Activated naive CD4-positive, alpha-beta T cell treated with anti-CD3 and anti-CD28 coated beads for 36 hours (primary cell): ENCODE data around the gene MYH15. TPM values are rescaled to one million over a fixed set of nuclear protein-coding genes. Genes with fewer than 3 reads are reported as not detected.

Source experiments
- CTCF ChIA-PET: fragments of 350-600 bp; sonication (Branson Sonifier 250); formaldehyde crosslinking; loops from one replicate; lab custom pipeline; 2021; ENCODE audit warnings: antibody characterized with exemption; lab: Charles Lee
- DNase-seq: peaks from one replicate; pipeline ENCODE4 v3.0.0-alpha.2; 2020
- H3K27ac Mint-ChIP-seq: one replicate; pipeline ENCODE4 v1.8.0; 2021; ENCODE audit warnings: mild to moderate bottlenecking, mixed read lengths
- H3K27me3 Mint-ChIP-seq: one replicate; pipeline ENCODE4 v1.8.0; 2021; ENCODE audit warnings: low read depth, mixed read lengths
- H3K36me3 Mint-ChIP-seq: one replicate; pipeline ENCODE4 v1.8.0; 2021; ENCODE audit warnings: low read depth, mixed read lengths
- H3K4me1 Mint-ChIP-seq: one replicate; pipeline ENCODE4 v1.8.0; 2021; ENCODE audit warnings: low read depth, mixed read lengths
- H3K4me3 Mint-ChIP-seq: one replicate; pipeline ENCODE4 v1.8.0; 2021; ENCODE audit warnings: mild to moderate bottlenecking, moderate library complexity, mixed read lengths
- H3K9me3 Mint-ChIP-seq: one replicate; pipeline ENCODE4 v1.8.0; 2021; ENCODE audit warnings: mixed read lengths
- intact Hi-C: fragments of 100-400 bp; cut with micrococcal nuclease; formaldehyde crosslinking; loops from one replicate; pipeline ENCODE4 v1.15.1; 2023
- total RNA-seq, 2 experiments: library from RNA; stranded (reverse); gene quantifications; one replicate each; pipeline ENCODE4 v1.2.3, GENCODE V29; 2021

The MYH15 gene
- total RNA-seq, 2 experiments from 2014 or later = 0.07 TPM; not detected in 1

DNA sequence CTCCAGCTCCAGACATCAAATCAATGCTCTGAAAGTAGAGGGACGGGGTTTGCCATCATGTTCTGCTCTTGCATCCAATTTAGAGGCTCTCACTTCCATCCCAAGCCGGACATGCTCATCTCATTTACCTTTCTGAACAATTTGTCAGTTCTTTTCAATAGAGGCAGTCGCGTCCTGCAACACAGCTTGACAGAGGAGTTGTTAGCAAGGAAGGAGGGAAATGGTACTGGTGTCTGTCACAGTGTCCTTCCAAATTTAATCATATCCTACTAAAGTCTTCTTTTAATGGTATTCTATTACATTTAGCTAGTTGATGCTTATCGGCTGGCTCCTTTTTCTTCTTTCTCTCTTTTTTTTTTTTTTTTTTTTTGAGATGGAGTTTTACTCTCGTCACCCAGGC, 168.5 kb downstream of the MYH15 start:
- no peaks in the 10 kb centered on the region for H3K27me3 Mint-ChIP-seq
- no peak overlapping the region for H3K4me3 Mint-ChIP-seq
- peaks cover 13% of the 10 kb centered on the region for H3K4me1 Mint-ChIP-seq
- no peaks in the 10 kb centered on the region for H3K36me3 Mint-ChIP-seq
- no peak overlapping the region for H3K27ac Mint-ChIP-seq
- CTCF ChIA-PET = interaction anchor here (0.6 to 0.9 kb wide), 2 partner anchors 46 to 681 kb away, joined by 3 to 4 read pairs; no protein-coding TSS in a partner anchor
- no peak for DNase-seq
- H3K9me3 Mint-ChIP-seq = no peaks in the 10 kb centered on the region
- intact Hi-C loops = loop anchor here (2.0 to 5.0 kb wide), 3 partner anchors 47 to 135 kb away; no protein-coding TSS in a partner anchor

DNA sequence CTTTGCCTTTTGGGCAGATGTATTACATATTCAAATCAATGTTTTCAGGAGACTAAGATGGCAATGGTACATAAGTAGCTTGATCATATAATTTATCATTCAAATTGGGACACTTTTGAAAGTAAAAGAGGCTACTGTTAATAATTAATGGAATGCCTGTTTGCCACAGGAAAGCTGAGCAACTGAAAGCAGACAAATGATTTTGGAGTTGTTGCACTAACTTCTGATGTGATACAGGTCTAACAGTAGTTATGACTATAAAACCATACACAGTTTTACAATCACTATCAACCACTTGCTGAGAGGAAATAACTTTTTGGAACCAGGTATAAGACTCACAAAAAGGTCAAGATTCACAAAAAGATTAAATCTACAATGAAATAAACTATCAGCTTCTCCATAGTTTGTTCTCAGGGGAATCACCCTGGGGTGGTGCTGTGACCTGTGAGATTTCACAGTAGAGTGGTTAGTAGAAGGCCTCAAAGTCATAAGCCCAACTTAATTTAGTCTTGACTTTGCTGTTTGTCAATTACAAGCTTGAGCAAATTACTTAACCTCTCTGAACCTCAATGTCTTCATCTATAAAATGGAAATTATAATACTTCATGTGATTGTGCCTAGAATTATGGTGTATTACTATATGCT, 171.4 kb downstream of the MYH15 start:
- DNase-seq = no peak
- Mint-ChIP-seq H3K27me3 (no peaks in the 10 kb centered on the region), H3K36me3 (no peaks in the 10 kb centered on the region), H3K9me3 (no peaks in the 10 kb centered on the region), H3K27ac (no peak overlapping the region), H3K4me3 (no peak overlapping the region), H3K4me1 (peaks cover 13% of the 10 kb centered on the region)
- intact Hi-C loops = no loop called here
- CTCF ChIA-PET = no interaction called here

DNA sequence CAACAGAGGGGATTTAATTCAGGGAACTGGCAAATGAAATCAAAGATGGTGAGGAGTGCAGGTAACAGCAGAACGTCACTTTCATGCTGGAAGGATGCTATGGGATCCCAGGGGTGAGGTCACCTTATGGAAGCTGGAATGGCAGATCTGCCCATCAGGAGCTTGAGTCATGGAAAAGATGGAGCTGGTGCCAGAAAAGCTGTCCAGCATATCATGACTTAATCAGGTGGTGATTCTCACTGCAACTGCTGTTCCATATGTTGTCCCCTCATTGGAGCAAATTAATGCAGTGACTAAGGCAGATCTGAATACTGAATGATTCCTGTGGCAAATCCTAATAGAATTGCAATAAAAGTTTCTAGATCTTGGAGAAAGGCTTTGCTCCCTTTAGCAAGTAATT, 175.7 kb downstream of the MYH15 start:
- no peak overlapping the region for H3K4me3 Mint-ChIP-seq
- CTCF ChIA-PET = interaction anchor here (0.6 kb wide), 1 partner anchor 592 kb away, joined by 3 read pairs; no protein-coding TSS in a partner anchor
- DNase-seq = no peak
- H3K4me1 Mint-ChIP-seq = peaks cover 3% of the 10 kb centered on the region
- H3K36me3 Mint-ChIP-seq = no peaks in the 10 kb centered on the region
- no peak overlapping the region for H3K27ac Mint-ChIP-seq
- no peaks in the 10 kb centered on the region for H3K9me3 Mint-ChIP-seq
- no peaks in the 10 kb centered on the region for H3K27me3 Mint-ChIP-seq
- intact Hi-C loops = no loop called here

DNA sequence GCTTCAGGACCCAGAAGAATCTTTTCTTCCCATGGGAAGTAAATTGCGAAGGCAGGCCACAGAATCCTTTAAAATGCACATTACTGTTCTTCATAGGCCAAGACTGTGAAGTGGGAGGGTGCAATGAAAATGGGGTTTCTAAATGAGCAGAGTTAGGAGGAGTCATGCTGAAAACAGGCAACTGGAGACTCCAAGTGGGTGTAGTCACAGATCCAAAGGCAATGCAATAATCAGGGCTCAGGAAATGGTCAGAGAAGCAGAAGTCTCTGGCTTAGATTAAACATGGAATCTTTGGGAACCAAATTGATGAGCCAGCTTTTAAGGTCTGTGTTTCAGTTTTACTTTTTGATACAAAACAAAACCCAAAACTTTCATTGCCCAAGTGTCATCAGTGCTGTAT, 176.4 kb downstream of the MYH15 start:
- no peak for DNase-seq
- Mint-ChIP-seq H3K4me3 (no peak overlapping the region), H3K27me3 (no peaks in the 10 kb centered on the region), H3K9me3 (no peaks in the 10 kb centered on the region), H3K27ac (no peak overlapping the region), H3K4me1 (peaks cover 9% of the 10 kb centered on the region), H3K36me3 (no peaks in the 10 kb centered on the region)
- intact Hi-C loops = no loop called here
- CTCF ChIA-PET = no interaction called here

DNA sequence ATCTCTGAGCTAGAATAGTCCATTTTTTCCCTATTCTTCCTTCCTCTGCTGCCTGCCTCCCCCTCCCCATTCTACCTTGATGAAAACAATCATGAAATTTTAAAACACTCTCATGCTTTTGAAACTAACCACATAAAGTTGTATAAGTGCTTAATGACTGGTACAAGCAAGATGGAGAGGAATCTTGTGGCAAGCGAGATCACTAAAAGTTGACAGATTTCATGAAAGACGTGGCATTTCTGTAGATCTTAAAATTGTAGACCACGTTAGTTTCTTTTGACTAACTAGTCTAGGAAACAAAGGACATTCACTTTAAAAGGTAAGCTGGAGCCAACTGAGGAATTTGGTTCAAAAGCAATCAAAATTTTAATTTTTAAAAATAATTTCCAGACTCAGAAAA, 178.6 kb downstream of the MYH15 start:
- intact Hi-C loops = no loop called here
- Mint-ChIP-seq H3K36me3 (no peaks in the 10 kb centered on the region), H3K27ac (no peak overlapping the region), H3K9me3 (peaks cover 5% of the 10 kb centered on the region), H3K4me1 (peaks cover 18% of the 10 kb centered on the region), H3K27me3 (no peaks in the 10 kb centered on the region), H3K4me3 (no peak overlapping the region)
- no peak for DNase-seq
- CTCF ChIA-PET = interaction anchor here (1.5 kb wide), 1 partner anchor 14 kb away, joined by 3 read pairs; no protein-coding TSS in a partner anchor

Other genes starting within 250 kb of the MYH15 start
- gene HHLA2, start 214.0 kb downstream of the MYH15 start, total RNA-seq = under 1 TPM; 0.22 to 0.26 TPM
- gene CIP2A, start 78.8 kb upstream of the MYH15 start, total RNA-seq = 10 to 100 TPM; 34.7 to 39.9 TPM
- gene DZIP3, start 79.1 kb upstream of the MYH15 start, total RNA-seq = 10 to 100 TPM; 11.2 to 12.2 TPM
- gene RETNLB, start 246.8 kb upstream of the MYH15 start, total RNA-seq = not detected